ENCODE data around the gene STEAP3. TPM values are rescaled to one million over a fixed set of nuclear protein-coding genes. Genes with fewer than 3 reads are reported as not detected.

STEAP3 gene
- polyA plus RNA-seq, 1 donor from 2014 or later = 1.2 TPM

GRCh38 chr2:119228964-119229363 lies 5.3 kb downstream of the STEAP3 start:
- Mint-ChIP-seq H3K9me3 (no peaks in the 10 kb centered on the region), H3K36me3 (peaks cover 3% of the 10 kb centered on the region), H3K27ac (no peak overlapping the region), H3K4me3 (no peak overlapping the region), H3K27me3 (peaks cover 5% of the 10 kb centered on the region), H3K4me1 (peaks cover 11 to 21% (median 12%) of the 10 kb centered on the region in 3 donors)

GRCh38 chr2:119229716-119230115 lies 6.1 kb downstream of the STEAP3 start:
- Mint-ChIP-seq H3K9me3 (no peaks in the 10 kb centered on the region), H3K4me3 (no peak overlapping the region), H3K4me1 (peaks cover 11 to 17% (median 12%) of the 10 kb centered on the region in 3 donors), H3K27ac (no peak overlapping the region), H3K36me3 (peaks cover 3% of the 10 kb centered on the region), H3K27me3 (peaks cover 6% of the 10 kb centered on the region)

GRCh38 chr2:119230219-119231185 lies 6.9 kb downstream of the STEAP3 start:
- no peak overlapping the region for H3K27ac Mint-ChIP-seq
- H3K27me3 Mint-ChIP-seq = peaks cover 2% of the 10 kb centered on the region
- H3K4me1 Mint-ChIP-seq = peaks cover 9 to 14% (median 11%) of the 10 kb centered on the region in 3 donors
- no peaks in the 10 kb centered on the region for H3K9me3 Mint-ChIP-seq
- peaks cover 3% of the 10 kb centered on the region for H3K36me3 Mint-ChIP-seq
- no peak overlapping the region for H3K4me3 Mint-ChIP-seq

GRCh38 chr2:119231975-119232665 lies 8.5 kb downstream of the STEAP3 start:
- Mint-ChIP-seq H3K4me1 (peaks cover 11 to 18% (median 13%) of the 10 kb centered on the region in 3 donors), H3K4me3 (peak overlapping the region in 2 of 4 donors; percentile 51 to 83)

GRCh38 chr2:119232666-119232993 lies 9.0 kb downstream of the STEAP3 start:
- H3K9me3 Mint-ChIP-seq = no peaks in the 10 kb centered on the region
- H3K27me3 Mint-ChIP-seq = peaks cover 8% of the 10 kb centered on the region
- H3K4me1 Mint-ChIP-seq = peaks cover 15 to 24% (median 15%) of the 10 kb centered on the region in 3 donors
- H3K4me3 Mint-ChIP-seq = peak overlapping the region in 2 of 4 donors; percentile 9 to 83
- H3K27ac Mint-ChIP-seq = peak overlapping the region in 1 of 3 donors; percentile 42
- no peaks in the 10 kb centered on the region for H3K36me3 Mint-ChIP-seq

More at GRCh38 chr2:119231975-119232665, 8.5 kb downstream of the STEAP3 start:
- Mint-ChIP-seq H3K36me3 (peaks cover 3% of the 10 kb centered on the region), H3K27ac (no peak overlapping the region), H3K27me3 (peaks cover 8% of the 10 kb centered on the region), H3K9me3 (no peaks in the 10 kb centered on the region)

- H3K4me1 Mint-ChIP-seq = peaks cover 19 to 32% (median 24%) of the 10 kb centered on the region in 3 donors
- no peak overlapping the region for H3K4me3 Mint-ChIP-seq
- H3K27me3 Mint-ChIP-seq = peaks cover 14% of the 10 kb centered on the region
- H3K27ac Mint-ChIP-seq = no peak overlapping the region
- no peaks in the 10 kb centered on the region for H3K36me3 Mint-ChIP-seq
- no peaks in the 10 kb centered on the region for H3K9me3 Mint-ChIP-seq
Measured at GRCh38 chr2:119233326-119234020, 9.8 kb downstream of the STEAP3 start.

GRCh38 chr2:119234021-119235019 lies 10.7 kb downstream of the STEAP3 start:
- Mint-ChIP-seq H3K4me1 (peaks cover 19 to 34% (median 25%) of the 10 kb centered on the region in 3 donors), H3K27ac (no peak overlapping the region), H3K36me3 (no peaks in the 10 kb centered on the region), H3K9me3 (no peaks in the 10 kb centered on the region), H3K27me3 (peaks cover 20% of the 10 kb centered on the region), H3K4me3 (no peak overlapping the region)

- H3K4me1 Mint-ChIP-seq = peaks cover 19 to 32% (median 23%) of the 10 kb centered on the region in 3 donors
- no peaks in the 10 kb centered on the region for H3K9me3 Mint-ChIP-seq
- H3K36me3 Mint-ChIP-seq = no peaks in the 10 kb centered on the region
- H3K27ac Mint-ChIP-seq = no peak overlapping the region
- H3K27me3 Mint-ChIP-seq = peaks cover 23% of the 10 kb centered on the region
- H3K4me3 Mint-ChIP-seq = no peak overlapping the region
Measured at GRCh38 chr2:119236796-119237195, 13.2 kb downstream of the STEAP3 start.

- no peaks in the 10 kb centered on the region for H3K36me3 Mint-ChIP-seq
- peaks cover 22% of the 10 kb centered on the region for H3K27me3 Mint-ChIP-seq
- peaks cover 0 to 2% (median 0%) of the 10 kb centered on the region in 3 donors for H3K9me3 Mint-ChIP-seq
- peak overlapping the region in 1 of 4 donors; percentile 49 for H3K4me3 Mint-ChIP-seq
- H3K27ac Mint-ChIP-seq = no peak overlapping the region
- H3K4me1 Mint-ChIP-seq = peaks cover 11 to 20% (median 13%) of the 10 kb centered on the region in 3 donors
Measured at GRCh38 chr2:119240311-119241204, 16.9 kb downstream of the STEAP3 start.

GRCh38 chr2:119241205-119241532 lies 17.5 kb downstream of the STEAP3 start:
- Mint-ChIP-seq H3K36me3 (no peaks in the 10 kb centered on the region), H3K4me3 (no peak overlapping the region), H3K27ac (no peak overlapping the region), H3K9me3 (peaks cover 0 to 2% (median 0%) of the 10 kb centered on the region in 3 donors), H3K27me3 (peaks cover 22% of the 10 kb centered on the region), H3K4me1 (peaks cover 11 to 20% (median 13%) of the 10 kb centered on the region in 3 donors)

GRCh38 chr2:119242276-119243119 lies 18.9 kb downstream of the STEAP3 start:
- H3K4me1 Mint-ChIP-seq = peaks cover 5 to 12% (median 10%) of the 10 kb centered on the region in 3 donors
- no peak overlapping the region for H3K27ac Mint-ChIP-seq
- peaks cover 15% of the 10 kb centered on the region for H3K27me3 Mint-ChIP-seq
- H3K9me3 Mint-ChIP-seq = peaks cover 0 to 2% (median 0%) of the 10 kb centered on the region in 3 donors
- no peaks in the 10 kb centered on the region for H3K36me3 Mint-ChIP-seq
- H3K4me3 Mint-ChIP-seq = no peak overlapping the region

GRCh38 chr2:119243621-119244020 lies 20.0 kb downstream of the STEAP3 start:
- no peak overlapping the region for H3K27ac Mint-ChIP-seq
- H3K4me3 Mint-ChIP-seq = no peak overlapping the region
- H3K9me3 Mint-ChIP-seq = peaks cover 0 to 2% (median 0%) of the 10 kb centered on the region in 3 donors
- peaks cover 0 to 1% (median under 1%) of the 10 kb centered on the region in 3 donors for H3K4me1 Mint-ChIP-seq
- no peaks in the 10 kb centered on the region for H3K36me3 Mint-ChIP-seq
- H3K27me3 Mint-ChIP-seq = peaks cover 7% of the 10 kb centered on the region

Data from IgD-negative memory B cell (primary cell).